ENCODE measurements around the gene LETMD1.

LETMD1 gene

GRCh38 chr12:51080136-51080535 lies 32.0 kb downstream of the LETMD1 start:
- no peak for DNase-seq

GRCh38 chr12:51081421-51081820 lies 33.3 kb downstream of the LETMD1 start:
- DNase-seq, result no peak

GRCh38 chr12:51082561-51083125 lies 34.5 kb downstream of the LETMD1 start:
- DNase-seq, result peak; percentile 45

GRCh38 chr12:51083126-51083833 lies 35.2 kb downstream of the LETMD1 start, which contains the start of gene CSRNP2:
TSS of gene CSRNP2 (minus strand) at chr12:51083596. CDS start at chr12:51076561, 7,035 bp downstream.
- DNase-seq, result peak; percentile 97

GRCh38 chr12:51085757-51086156 lies 37.6 kb downstream of the LETMD1 start:
- peak; percentile 30 for DNase-seq

- no peak for DNase-seq
Observed at GRCh38 chr12:51086933-51087332, 38.8 kb downstream of the LETMD1 start.

GRCh38 chr12:51087818-51088217 lies 39.7 kb downstream of the LETMD1 start:
- no peak for DNase-seq

- DNase-seq, result no peak
Observed at GRCh38 chr12:51090705-51091229, 42.6 kb downstream of the LETMD1 start.

GRCh38 chr12:51098611-51099010 lies 50.5 kb downstream of the LETMD1 start:
- no peak for DNase-seq

- no peak for DNase-seq
Observed at GRCh38 chr12:51103977-51104376, 55.9 kb downstream of the LETMD1 start.

GRCh38 chr12:51108136-51108535 lies 60.0 kb downstream of the LETMD1 start:
- no peak for DNase-seq

All from OCI-M1 (cell line).